Measurements from ENCODE around the gene CABLES2.

GRCh38 chr20:62374331-62375152 is 32.5 kb downstream of the CABLES2 start:
- TF ChIP-seq POLR2A (IDR thresholded peaks at IDR 0.05; ENCODE audit: low read length) = no peak
- TF ChIP-seq GATA1 (IDR thresholded peaks at IDR 0.05; ENCODE audit: low read depth, low read length) = no peak

Data from erythroblast (primary cell).